Measurements from ENCODE around the gene CCNJ.
"Not testable (repeated sequence)": the region's sequence is repeated elsewhere in the genome, so short reads cannot be mapped to it uniquely, and the experiment has no call there.

Gene CCNJ

GRCh38 chr10:96038476-96039387, 4.7 kb upstream of the CCNJ start:
- Histone ChIP-seq H3K27me3 (ENCODE audit: insufficient read depth, low read length) (peaks cover 13% of the 10 kb centered on the region; the same call in 1 of the 2 replicates), H3K9me3 (ENCODE audit: insufficient read depth, low read depth, low read length) (no peaks in the 10 kb centered on the region), H3K4me1 (ENCODE audit: insufficient read depth, low read length) (no peaks in the 10 kb centered on the region; the same call in 1 of the 2 replicates), H3K36me3 (ENCODE audit: insufficient read depth, low read depth, low read length) (no peaks in the 10 kb centered on the region), H3K9ac (ENCODE audit: low read depth, low read length) (no peak overlapping the region), H3K4me3 (ENCODE audit: low read length) (no peak overlapping the region), H3K27ac (ENCODE audit: low read length) (no peak overlapping the region)

GRCh38 chr10:96041146-96041545, 2.2 kb upstream of the CCNJ start:
- H3K27ac ChIP-seq (ENCODE audit: low read length), result no peak overlapping the region
- peaks cover 13% of the 10 kb centered on the region; the same call in 1 of the 2 replicates for H3K27me3 ChIP-seq (ENCODE audit: insufficient read depth, low read length)
- H3K9ac ChIP-seq (ENCODE audit: low read depth, low read length), result no peak overlapping the region
- no peaks in the 10 kb centered on the region; the same call in 1 of the 2 replicates for H3K4me1 ChIP-seq (ENCODE audit: insufficient read depth, low read length)
- H3K4me3 ChIP-seq (ENCODE audit: low read length), result no peak overlapping the region
- peaks cover 5% of the 10 kb centered on the region for H3K36me3 ChIP-seq (ENCODE audit: insufficient read depth, low read depth, low read length)
- H3K9me3 ChIP-seq (ENCODE audit: insufficient read depth, low read depth, low read length), result no peaks in the 10 kb centered on the region

DNA sequence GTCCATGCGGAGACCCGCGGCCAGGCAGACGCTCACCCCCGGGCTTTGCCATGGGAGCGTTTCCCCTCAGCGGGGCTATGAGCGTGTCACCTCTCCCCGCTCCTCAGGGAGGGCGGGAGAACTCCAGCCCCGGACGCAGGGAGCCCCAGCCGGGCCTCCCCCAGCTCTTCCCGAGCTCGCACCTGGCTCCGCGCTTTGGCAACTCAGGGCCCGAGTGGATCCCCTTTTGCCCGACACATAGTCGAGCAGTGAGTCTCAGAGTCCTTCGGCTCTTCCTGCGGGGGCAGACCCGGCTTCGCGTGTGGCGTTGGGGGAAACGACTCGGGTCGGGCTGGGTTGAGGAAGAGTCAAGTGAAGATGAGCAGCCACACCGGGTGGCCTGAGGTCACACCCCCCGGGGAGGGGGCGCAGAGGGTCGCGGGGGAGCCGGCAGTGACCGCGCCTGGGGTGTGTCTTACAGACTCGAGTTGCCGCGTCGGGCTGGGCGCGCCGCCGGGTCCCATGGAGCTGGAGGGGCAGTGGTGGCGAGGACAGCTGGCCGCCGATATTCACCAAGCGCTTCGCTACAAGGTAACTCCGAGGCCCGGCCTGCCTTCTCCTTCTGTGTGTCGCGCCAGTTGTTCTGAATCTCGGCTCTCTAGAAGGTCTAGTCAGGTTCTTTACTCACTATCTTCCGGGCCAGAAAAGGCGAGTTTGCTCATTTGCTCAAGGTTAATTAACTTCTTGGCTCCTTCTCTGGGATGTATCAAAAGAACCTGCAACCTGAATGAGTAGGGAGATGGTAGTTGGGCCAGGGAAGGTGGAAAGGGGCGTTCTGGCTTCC, 721 bp downstream of the CCNJ start:
- Histone ChIP-seq H3K27ac (ENCODE audit: low read length) (peak overlapping the region; percentile 37), H3K36me3 (ENCODE audit: insufficient read depth, low read depth, low read length) (peaks cover 34% of the 10 kb centered on the region), H3K9ac (ENCODE audit: low read depth, low read length) (peak overlapping the region; percentile 90), H3K27me3 (ENCODE audit: insufficient read depth, low read length) (peaks cover 13% of the 10 kb centered on the region; the same call in 1 of the 2 replicates), H3K4me1 (ENCODE audit: insufficient read depth, low read length) (no peaks in the 10 kb centered on the region; the same call in 1 of the 2 replicates), H3K4me3 (ENCODE audit: low read length) (peak overlapping the region; percentile 90), H3K9me3 (ENCODE audit: insufficient read depth, low read depth, low read length) (no peaks in the 10 kb centered on the region)

GRCh38 chr10:96044736-96045135, 1.4 kb downstream of the CCNJ start:
- Histone ChIP-seq H3K27me3 (ENCODE audit: insufficient read depth, low read length) (peaks cover 13% of the 10 kb centered on the region; the same call in 1 of the 2 replicates), H3K9ac (ENCODE audit: low read depth, low read length) (peak overlapping the region; percentile 90), H3K4me1 (ENCODE audit: insufficient read depth, low read length) (no peaks in the 10 kb centered on the region; the same call in 1 of the 2 replicates)

DNA sequence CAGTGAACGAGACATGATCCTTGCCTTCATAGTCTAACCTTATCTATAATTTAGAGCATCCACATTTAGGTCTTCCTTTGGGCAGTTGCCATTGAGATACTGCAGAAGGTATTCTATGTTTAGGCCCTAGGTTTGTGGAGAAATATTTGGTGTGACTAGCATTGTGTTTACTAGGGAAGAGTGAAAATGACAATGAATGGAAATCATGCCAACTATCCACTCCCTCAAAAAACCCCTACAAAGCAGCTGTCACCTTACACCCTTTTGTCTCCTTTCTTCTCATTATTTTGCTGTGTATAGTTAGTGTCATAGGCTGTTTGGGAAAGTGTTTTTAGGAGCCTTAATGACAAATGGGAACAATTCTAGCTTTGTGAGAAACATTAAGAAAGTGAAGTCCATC, 3.2 kb downstream of the CCNJ start:
- peaks cover 13% of the 10 kb centered on the region; the same call in 1 of the 2 replicates for H3K27me3 ChIP-seq (ENCODE audit: insufficient read depth, low read length)
- peak overlapping the region; percentile 90; the same call in 1 of the 2 replicates for H3K4me3 ChIP-seq (ENCODE audit: low read length)
- H3K9me3 ChIP-seq (ENCODE audit: insufficient read depth, low read depth, low read length), result no peaks in the 10 kb centered on the region
- peaks cover 52% of the 10 kb centered on the region for H3K36me3 ChIP-seq (ENCODE audit: insufficient read depth, low read depth, low read length)
- H3K27ac ChIP-seq (ENCODE audit: low read length), result no peak overlapping the region
- H3K9ac ChIP-seq (ENCODE audit: low read depth, low read length), result no peak overlapping the region
- H3K4me1 ChIP-seq (ENCODE audit: insufficient read depth, low read length), result no peaks in the 10 kb centered on the region; the same call in 1 of the 2 replicates

More at GRCh38 chr10:96044736-96045135, 1.4 kb downstream of the CCNJ start:
- peak overlapping the region; percentile 90 for H3K4me3 ChIP-seq (ENCODE audit: low read length)
- H3K9me3 ChIP-seq (ENCODE audit: insufficient read depth, low read depth, low read length), result no peaks in the 10 kb centered on the region
- H3K36me3 ChIP-seq (ENCODE audit: insufficient read depth, low read depth, low read length), result peaks cover 35% of the 10 kb centered on the region
- H3K27ac ChIP-seq (ENCODE audit: low read length), result no peak overlapping the region

DNA sequence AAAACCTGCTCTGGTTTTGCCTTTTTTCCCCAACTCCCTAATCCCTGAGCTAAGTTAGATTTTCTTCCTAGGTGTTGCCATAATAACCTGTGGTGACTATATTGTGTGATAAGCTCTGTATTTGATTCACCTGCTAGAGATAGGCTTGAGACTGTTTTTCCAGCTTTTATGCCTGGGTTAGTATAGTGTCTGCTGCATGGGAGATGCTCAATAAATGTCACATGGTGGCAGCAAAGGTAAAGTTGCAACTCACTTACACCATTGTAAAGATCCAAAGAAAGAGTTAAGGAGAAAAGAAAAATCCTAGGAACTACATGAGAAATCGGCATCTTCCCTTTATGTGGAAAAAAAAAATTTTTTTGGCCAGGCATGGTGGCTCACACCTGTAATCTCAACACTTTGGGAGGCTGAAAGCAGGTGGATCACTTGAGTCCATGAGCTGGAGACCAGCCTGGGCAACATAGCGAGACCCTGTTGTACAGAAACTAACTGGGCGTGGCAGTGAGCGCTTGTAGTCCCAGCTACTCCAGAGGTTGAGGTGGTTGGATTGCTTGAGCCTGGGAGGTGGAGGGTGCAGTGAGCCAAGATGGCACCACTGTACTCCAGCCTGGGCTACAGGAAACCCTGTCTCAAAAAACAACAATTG, 3.7 kb downstream of the CCNJ start:
- H3K36me3 ChIP-seq (ENCODE audit: insufficient read depth, low read depth, low read length), result peaks cover 58% of the 10 kb centered on the region
- peaks cover 9% of the 10 kb centered on the region; the same call in 1 of the 2 replicates for H3K27me3 ChIP-seq (ENCODE audit: insufficient read depth, low read length)
- H3K27ac ChIP-seq (ENCODE audit: low read length), result no peak overlapping the region
- H3K4me3 ChIP-seq (ENCODE audit: low read length), result no peak overlapping the region
- no peaks in the 10 kb centered on the region for H3K9me3 ChIP-seq (ENCODE audit: insufficient read depth, low read depth, low read length)
- H3K9ac ChIP-seq (ENCODE audit: low read depth, low read length), result no peak overlapping the region
- H3K4me1 ChIP-seq (ENCODE audit: insufficient read depth, low read length), result no peaks in the 10 kb centered on the region; the same call in 1 of the 2 replicates

DNA sequence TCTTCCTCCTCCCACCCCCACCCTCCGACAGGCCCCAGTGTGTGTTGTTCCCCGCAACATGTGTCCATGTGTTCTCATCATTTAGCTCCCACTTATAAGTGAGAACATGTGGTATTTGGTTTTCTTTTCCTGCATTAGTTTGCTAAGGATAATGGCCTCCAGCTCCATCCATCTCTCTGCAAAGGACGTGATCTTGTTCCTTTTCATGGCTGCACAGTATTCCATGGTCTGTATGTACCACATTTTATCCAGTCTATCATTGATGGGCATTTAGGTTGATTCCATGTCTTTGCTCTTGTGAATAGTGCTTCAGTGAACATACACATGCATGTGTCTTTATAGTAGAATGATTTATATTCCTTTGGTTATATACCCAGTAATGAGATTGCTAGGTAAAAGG, 4.5 kb downstream of the CCNJ start:
- not testable (repeated sequence) for H3K4me3 ChIP-seq (ENCODE audit: low read length); H3K4me1 ChIP-seq (ENCODE audit: insufficient read depth, low read length); H3K27ac ChIP-seq (ENCODE audit: low read length); H3K9ac ChIP-seq (ENCODE audit: low read depth, low read length); H3K27me3 ChIP-seq (ENCODE audit: insufficient read depth, low read length); H3K9me3 ChIP-seq (ENCODE audit: insufficient read depth, low read depth, low read length)
- H3K36me3 ChIP-seq (ENCODE audit: insufficient read depth, low read depth, low read length), result peaks cover 65% of the 10 kb centered on the region

DNA sequence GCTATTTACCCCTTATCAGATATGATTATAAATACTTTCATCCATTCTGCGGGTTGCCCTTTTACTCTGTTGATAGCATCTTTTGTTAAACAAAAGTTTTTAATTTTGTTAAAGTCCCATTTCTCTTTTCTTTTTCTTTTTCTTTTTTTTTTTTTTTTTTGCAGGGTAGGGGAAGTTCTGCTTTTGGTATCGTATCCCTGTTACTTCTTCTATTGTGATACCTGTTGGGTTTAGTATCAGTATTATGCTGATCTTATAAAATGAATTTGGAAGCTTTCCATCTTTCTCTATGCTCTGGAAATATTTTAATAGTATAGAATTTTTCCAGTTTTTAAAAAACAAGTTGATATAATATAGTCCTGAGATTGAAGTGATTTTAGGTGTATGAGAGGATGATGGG, 6.0 kb downstream of the CCNJ start:
- H3K36me3 ChIP-seq (ENCODE audit: insufficient read depth, low read depth, low read length), result peaks cover 77% of the 10 kb centered on the region
- H3K27ac ChIP-seq (ENCODE audit: low read length), result no peak overlapping the region
- H3K9ac ChIP-seq (ENCODE audit: low read depth, low read length), result no peak overlapping the region
- H3K4me3 ChIP-seq (ENCODE audit: low read length), result no peak overlapping the region
- H3K27me3 ChIP-seq (ENCODE audit: insufficient read depth, low read length), result no peaks in the 10 kb centered on the region
- no peaks in the 10 kb centered on the region for H3K4me1 ChIP-seq (ENCODE audit: insufficient read depth, low read length)
- no peaks in the 10 kb centered on the region for H3K9me3 ChIP-seq (ENCODE audit: insufficient read depth, low read depth, low read length)

DNA sequence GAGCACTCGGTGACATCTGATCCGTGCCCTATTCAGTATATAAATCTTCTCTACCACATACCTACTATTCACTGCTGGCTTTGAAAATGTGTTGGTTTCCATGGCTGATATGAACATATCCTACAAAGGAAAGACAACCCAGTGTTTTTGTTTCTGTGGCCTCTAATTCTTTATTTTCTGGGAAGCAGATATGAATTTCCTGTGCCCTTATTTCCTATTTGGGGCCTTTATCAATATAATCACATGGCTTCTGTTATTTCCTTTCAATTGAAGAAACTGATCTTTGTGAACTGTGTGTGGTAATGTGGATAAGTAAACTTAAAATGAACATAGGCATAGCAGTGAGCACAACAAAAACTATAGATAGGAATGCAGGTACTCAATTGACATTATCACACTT, 10.6 kb downstream of the CCNJ start:
- Histone ChIP-seq H3K9me3 (ENCODE audit: insufficient read depth, low read depth, low read length) (no peaks in the 10 kb centered on the region), H3K9ac (ENCODE audit: low read depth, low read length) (no peak overlapping the region), H3K4me1 (ENCODE audit: insufficient read depth, low read length) (no peaks in the 10 kb centered on the region), H3K27ac (ENCODE audit: low read length) (no peak overlapping the region), H3K36me3 (ENCODE audit: insufficient read depth, low read depth, low read length) (peaks cover 81% of the 10 kb centered on the region), H3K27me3 (ENCODE audit: insufficient read depth, low read length) (no peaks in the 10 kb centered on the region), H3K4me3 (ENCODE audit: low read length) (no peak overlapping the region)

DNA sequence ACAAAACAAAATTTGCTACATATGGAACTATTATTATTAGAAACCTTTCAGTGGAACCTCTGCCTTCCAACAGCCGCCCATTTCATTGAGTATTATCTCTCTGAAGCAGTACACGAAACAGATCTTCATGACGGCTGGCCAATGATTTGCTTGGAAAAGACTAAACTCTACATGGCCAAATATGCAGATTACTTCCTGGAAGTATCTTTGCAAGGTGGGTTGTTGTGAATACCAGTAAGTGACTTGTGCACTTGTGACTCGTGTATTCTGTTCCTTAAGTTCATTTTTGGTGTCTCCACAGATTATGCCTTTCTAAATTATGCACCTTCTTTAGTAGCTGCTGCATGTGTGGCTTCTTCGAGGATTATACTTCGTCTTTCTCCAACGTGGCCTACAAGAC, 13.4 kb downstream of the CCNJ start:
- no peak overlapping the region for H3K9ac ChIP-seq (ENCODE audit: low read depth, low read length)
- H3K27me3 ChIP-seq (ENCODE audit: insufficient read depth, low read length), result no peaks in the 10 kb centered on the region
- H3K9me3 ChIP-seq (ENCODE audit: insufficient read depth, low read depth, low read length), result no peaks in the 10 kb centered on the region
- no peaks in the 10 kb centered on the region for H3K4me1 ChIP-seq (ENCODE audit: insufficient read depth, low read length)
- peaks cover 87% of the 10 kb centered on the region for H3K36me3 ChIP-seq (ENCODE audit: insufficient read depth, low read depth, low read length)
- H3K27ac ChIP-seq (ENCODE audit: low read length), result no peak overlapping the region
- H3K4me3 ChIP-seq (ENCODE audit: low read length), result no peak overlapping the region

DNA sequence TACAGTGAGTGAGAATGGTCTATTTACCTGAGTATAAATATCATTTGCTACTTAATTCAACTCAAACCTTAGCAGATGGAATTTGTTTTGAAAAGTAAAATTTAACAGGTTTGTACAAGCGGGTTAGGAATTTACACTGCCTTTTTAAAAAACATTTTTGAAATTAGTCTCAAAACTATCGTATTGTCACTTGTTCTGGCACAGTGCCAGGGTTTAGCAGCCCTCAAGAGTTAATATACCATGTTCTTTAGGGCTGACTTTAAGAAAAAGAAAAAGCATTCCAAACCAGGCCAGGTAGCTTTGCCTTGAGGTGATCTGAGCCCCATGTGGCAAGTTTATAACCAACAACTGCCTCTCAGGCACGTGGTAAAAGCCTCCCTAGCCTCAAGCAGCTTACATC, 17.8 kb downstream of the CCNJ start:
- Histone ChIP-seq H3K9me3 (ENCODE audit: insufficient read depth, low read depth, low read length) (no peaks in the 10 kb centered on the region), H3K4me3 (ENCODE audit: low read length) (no peak overlapping the region), H3K9ac (ENCODE audit: low read depth, low read length) (no peak overlapping the region), H3K27me3 (ENCODE audit: insufficient read depth, low read length) (no peaks in the 10 kb centered on the region), H3K4me1 (ENCODE audit: insufficient read depth, low read length) (no peaks in the 10 kb centered on the region), H3K36me3 (ENCODE audit: insufficient read depth, low read depth, low read length) (peaks cover 65% of the 10 kb centered on the region), H3K27ac (ENCODE audit: low read length) (no peak overlapping the region)
